Hepatocyte (in vitro differentiated cells): ENCODE measurements around the gene KRT80. TPM values are rescaled to one million over a fixed set of nuclear protein-coding genes. Genes with fewer than 3 reads are reported as not detected.

Experiments
- DNase-seq: peaks from one replicate; pipeline ENCODE4 v3.0.0-alpha.2; 2016; ENCODE audit warnings: low spot score
- H2AFZ ChIP-seq: fragments of 200-600 bp; sonication (generic); 2 replicates; pipeline ENCODE4 v1.6.0; 2016; ENCODE audit warnings: antibody characterized with exemption, mild to moderate bottlenecking
- H3K27ac ChIP-seq: fragments of 200-600 bp; sonication (generic); 2 replicates; pipeline ENCODE4 v1.5.1; 2016; ENCODE audit warnings: mild to moderate bottlenecking
- H3K27me3 ChIP-seq: fragments of 200-600 bp; sonication (generic); 2 replicates; pipeline ENCODE4 v1.6.1; 2016
- H3K36me3 ChIP-seq: fragments of 200-600 bp; sonication (generic); replicated peaks from 2 replicates; pipeline ENCODE4 v1.5.1; 2016; ENCODE audit warnings: low read depth; ENCODE audit not compliant: insufficient read depth
- H3K4me1 ChIP-seq: fragments of 200-600 bp; sonication (generic); 2 replicates; pipeline ENCODE4 v1.5.1; 2016; ENCODE audit warnings: mild to moderate bottlenecking, moderate library complexity; ENCODE audit not compliant: insufficient read depth
- H3K4me2 ChIP-seq: fragments of 200-600 bp; sonication (generic); 2 replicates; pipeline ENCODE4 v1.6.0; 2016
- H3K4me3 ChIP-seq: fragments of 200-600 bp; sonication (generic); 2 replicates; pipeline ENCODE4 v1.5.1; 2016; ENCODE audit warnings: mild to moderate bottlenecking
- H3K79me2 ChIP-seq: fragments of 200-600 bp; sonication (generic); 2 replicates; pipeline ENCODE4 v1.6.0; 2017; ENCODE audit warnings: mild to moderate bottlenecking
- H3K9me2 ChIP-seq: fragments of 200-600 bp; sonication (generic); replicated peaks from 2 replicates; pipeline ENCODE4 v1.6.0; 2017; ENCODE audit warnings: mild to moderate bottlenecking; ENCODE audit not compliant: insufficient read depth
- H3K9me3 ChIP-seq: fragments of 200-600 bp; sonication (generic); 2 replicates; pipeline ENCODE4 v1.5.1; 2016; ENCODE audit warnings: low read depth, mild to moderate bottlenecking
- H4K20me1 ChIP-seq: fragments of 200-600 bp; sonication (generic); 2 replicates; pipeline ENCODE4 v1.6.0; 2016; ENCODE audit warnings: mild to moderate bottlenecking; ENCODE audit not compliant: insufficient read depth, poor library complexity, severe bottlenecking
- CTCF ChIP-seq: fragments of 200-600 bp; sonication (generic); IDR thresholded peaks from 2 replicates; pipeline ENCODE4 v1.5.1; 2016; ENCODE audit warnings: antibody characterized with exemption, mild to moderate bottlenecking; ENCODE audit not compliant: poor library complexity
- EZH2 ChIP-seq: fragments of 200-600 bp; sonication (generic); IDR thresholded peaks from 2 replicates; pipeline ENCODE4 v1.6.1; 2016; ENCODE audit warnings: antibody characterized with exemption, mild to moderate bottlenecking, borderline replicate concordance
- EZH2phosphoT487 ChIP-seq: fragments of 200-600 bp; sonication (generic); IDR thresholded peaks from one replicate; pipeline ENCODE4 v1.6.1; 2018; ENCODE audit warnings: antibody characterized with exemption, mild to moderate bottlenecking, low read depth, moderate library complexity; ENCODE audit not compliant: unreplicated experiment, severe bottlenecking
- WGBS: methylation state at CpG from one replicate; pipeline ENCODE4 v1.1.6; 2016; ENCODE audit warnings: low lambda C conversion rate; ENCODE audit errors: missing lambda C conversion rate; 5-methylcytosine and 5-hydroxymethylcytosine counted together
- polyA plus RNA-seq: library from polyadenylated mRNA; unstranded; fragments of >200 nt; fragmentation: Nextera tagmentation; extraction: Ambion mirVana; gene quantifications from 2 replicates; pipeline ENCODE4 v1.2.1, GENCODE V29; 2016
- total RNA-seq: library from RNA; depleted of rRNA; stranded (reverse); fragments of >200 nt; gene quantifications from 2 replicates; pipeline ENCODE4 v1.2.3, GENCODE V29; 2014

The KRT80 gene
- total and polyA plus RNA-seq, 2 experiments from 2014 or later = 0.77 to 1.2 TPM

GRCh38 chr12:52206304-52207040, 14.7 kb upstream of the KRT80 start:
- Histone ChIP-seq H3K79me2 (no peaks in the 10 kb centered on the region), H3K4me3 (no peak overlapping the region), H3K9me3 (no peaks in the 10 kb centered on the region), H3K4me1 (peaks cover 13% of the 10 kb centered on the region), H3K36me3 (no peaks in the 10 kb centered on the region), H4K20me1 (no peaks in the 10 kb centered on the region), H3K27ac (no peak overlapping the region), H3K4me2 (no peak overlapping the region), H3K9me2 (no peaks in the 10 kb centered on the region), H2AFZ (no peak overlapping the region), H3K27me3 (no peaks in the 10 kb centered on the region)
- TF ChIP-seq EZH2phosphoT487 (no peak), EZH2 (no peak), CTCF (no peak)
- no peak for DNase-seq
- WGBS = 93% methylated on average over 9 of the region's 9 CpGs

GRCh38 chr12:52205612-52206303, 13.9 kb upstream of the KRT80 start:
- Histone ChIP-seq H3K9me3 (no peaks in the 10 kb centered on the region), H3K4me2 (no peak overlapping the region), H3K9me2 (no peaks in the 10 kb centered on the region), H4K20me1 (no peaks in the 10 kb centered on the region), H3K4me3 (no peak overlapping the region), H3K79me2 (no peaks in the 10 kb centered on the region), H3K36me3 (no peaks in the 10 kb centered on the region), H3K27ac (no peak overlapping the region), H3K27me3 (no peaks in the 10 kb centered on the region), H3K4me1 (peaks cover 13% of the 10 kb centered on the region), H2AFZ (no peak overlapping the region)
- TF ChIP-seq EZH2phosphoT487 (no peak), CTCF (no peak), EZH2 (no peak)
- WGBS = 87% methylated on average over 4 of the region's 4 CpGs
- DNase-seq = no peak

GRCh38 chr12:52204931-52205505, 13.2 kb upstream of the KRT80 start:
- Histone ChIP-seq H3K4me3 (no peak overlapping the region), H3K36me3 (no peaks in the 10 kb centered on the region), H3K4me1 (peaks cover 13% of the 10 kb centered on the region), H4K20me1 (no peaks in the 10 kb centered on the region), H3K4me2 (no peak overlapping the region), H3K79me2 (no peaks in the 10 kb centered on the region), H3K9me2 (no peaks in the 10 kb centered on the region), H3K27me3 (no peaks in the 10 kb centered on the region), H3K9me3 (no peaks in the 10 kb centered on the region), H2AFZ (no peak overlapping the region), H3K27ac (no peak overlapping the region)
- 95% methylated on average over 7 of the region's 7 CpGs for WGBS
- DNase-seq = no peak
- no peak for TF ChIP-seq CTCF
- no peak for TF ChIP-seq EZH2phosphoT487
- TF ChIP-seq EZH2 = no peak
